HG03439 (cell line): ENCODE results near the gene MCOLN1.

ENCODE experiments used
- ATAC-seq: cut with Tn5 transposase; IDR thresholded peaks from one replicate; pipeline ENCODE4 v1.9.1; 2021; ENCODE audit warnings: mild to moderate bottlenecking, moderate library complexity; ENCODE audit not compliant: unreplicated experiment

MCOLN1 gene

DNA sequence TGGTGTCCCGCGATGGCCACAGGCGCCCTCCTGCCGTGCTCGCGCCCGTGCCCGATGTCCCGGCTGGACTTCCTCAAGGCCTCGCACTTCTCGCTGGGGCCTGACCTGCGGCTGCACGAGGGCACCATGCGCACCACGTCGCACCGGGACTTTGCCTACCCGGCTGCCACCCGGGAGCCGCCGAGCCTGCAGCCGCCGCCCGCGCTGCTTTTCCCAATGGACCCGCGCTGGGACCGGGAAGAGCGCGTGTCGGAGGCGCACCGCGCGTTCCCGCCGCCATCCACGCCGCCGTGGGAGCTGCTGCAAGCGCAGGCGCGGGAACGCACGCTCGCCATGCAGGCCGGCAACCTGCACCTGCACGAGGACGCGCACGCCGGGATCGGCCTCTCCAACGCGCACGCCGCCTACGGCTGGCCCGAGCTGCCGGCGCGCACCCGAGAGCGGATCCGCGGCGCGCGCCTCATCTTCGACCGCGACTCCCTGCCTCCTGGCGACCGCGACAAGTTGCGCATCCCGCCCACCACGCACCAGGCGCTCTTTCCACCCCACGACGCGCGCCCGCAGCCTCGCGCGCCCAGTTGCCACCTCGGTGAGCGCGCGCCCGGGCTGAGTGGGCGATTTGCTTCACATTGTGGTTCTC, 21.5 kb upstream of the MCOLN1 start:
- ATAC-seq: no peak

- no peak for ATAC-seq
Measured at GRCh38 chr19:7502552-7502951, 19.9 kb upstream of the MCOLN1 start.

- ATAC-seq: no peak
Measured at GRCh38 chr19:7504684-7505083, 17.7 kb upstream of the MCOLN1 start.

DNA sequence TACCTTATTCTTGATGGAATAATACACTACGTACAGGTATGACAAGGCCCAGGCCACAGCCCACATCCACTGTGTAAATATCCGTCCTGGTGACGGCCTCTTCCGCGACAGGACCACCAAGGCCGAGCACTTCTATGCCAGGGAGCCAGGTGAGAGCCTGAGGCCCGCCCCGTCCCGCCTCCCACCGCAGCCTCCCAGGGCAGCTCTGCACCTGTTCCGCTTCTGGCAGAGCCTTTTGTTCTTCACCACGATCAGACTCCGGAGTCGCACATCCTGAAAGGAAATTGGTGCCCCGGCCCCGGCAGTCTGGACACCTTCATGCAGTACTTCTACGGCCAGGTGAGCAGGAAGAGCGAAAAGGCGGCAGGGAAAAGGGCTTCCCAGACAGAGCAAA, 17.1 kb upstream of the MCOLN1 start:
- no peak for ATAC-seq

- ATAC-seq: no peak
Measured at GRCh38 chr19:7505682-7506384, 16.6 kb upstream of the MCOLN1 start.

- ATAC-seq: no peak
Measured at GRCh38 chr19:7506385-7507328, 15.8 kb upstream of the MCOLN1 start.

GRCh38 chr19:7507884-7508283, 14.5 kb upstream of the MCOLN1 start:
- ATAC-seq: no peak

DNA sequence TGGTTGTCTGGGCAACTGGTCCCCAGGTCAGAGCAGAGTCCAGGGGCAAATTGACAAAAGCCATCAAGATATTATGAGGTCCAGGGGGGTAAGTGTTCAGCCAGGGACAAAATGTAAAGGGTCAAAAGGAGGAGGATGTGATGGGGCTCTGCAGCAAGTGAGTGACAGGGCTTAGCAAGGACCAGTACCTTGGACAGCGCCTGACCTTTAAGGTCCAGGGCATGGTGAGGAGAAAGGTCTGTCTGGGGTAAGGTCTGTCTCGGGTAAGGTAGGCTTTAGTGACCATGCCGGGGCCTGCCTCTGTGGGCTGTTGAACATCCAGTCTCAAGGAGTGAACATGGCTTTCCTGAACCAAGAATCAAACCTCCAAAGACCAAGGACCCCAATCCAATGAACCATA, 12.8 kb upstream of the MCOLN1 start:
- ATAC-seq: no peak

GRCh38 chr19:7512400-7512851, 10.0 kb upstream of the MCOLN1 start:
- ATAC-seq: no peak

DNA sequence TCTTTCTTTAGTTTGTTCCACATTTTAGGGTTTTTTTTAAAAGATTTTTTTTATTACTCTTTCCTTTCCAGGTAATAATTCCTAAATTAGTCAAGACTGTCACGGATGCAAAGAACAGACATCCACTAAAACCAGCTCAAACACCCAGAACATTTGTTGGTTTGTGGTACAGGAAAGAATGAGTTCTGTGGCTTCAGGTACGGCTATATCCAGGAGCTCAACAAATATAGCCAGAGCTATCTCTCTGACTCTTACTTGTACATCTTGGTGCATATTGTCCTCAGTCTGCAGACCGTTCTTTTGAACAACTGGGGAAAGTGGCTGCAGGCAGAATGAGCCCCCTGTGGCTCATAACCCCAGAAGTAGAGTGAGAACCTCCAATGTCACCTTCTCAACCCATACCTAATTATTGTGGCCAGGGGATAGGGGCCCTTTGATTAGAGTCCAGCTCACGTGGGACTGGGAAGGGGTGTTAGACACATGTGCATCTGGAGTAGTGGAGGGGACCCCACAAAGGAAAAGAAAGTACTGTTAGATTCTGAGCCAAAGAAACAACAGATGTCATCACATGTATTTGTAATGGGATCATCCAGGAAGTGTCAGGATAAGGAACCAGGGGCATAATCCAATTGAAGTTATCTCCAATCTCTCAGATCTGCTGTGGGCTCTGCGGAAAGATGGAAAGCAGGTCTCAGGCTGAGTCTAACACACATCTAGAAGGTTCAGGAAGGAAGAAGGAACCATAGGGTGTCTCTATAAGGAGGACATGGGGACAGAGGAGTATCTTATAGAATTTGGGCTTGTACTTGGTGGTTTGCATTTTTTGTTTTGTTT, 8.4 kb upstream of the MCOLN1 start:
- ATAC-seq: no peak

DNA sequence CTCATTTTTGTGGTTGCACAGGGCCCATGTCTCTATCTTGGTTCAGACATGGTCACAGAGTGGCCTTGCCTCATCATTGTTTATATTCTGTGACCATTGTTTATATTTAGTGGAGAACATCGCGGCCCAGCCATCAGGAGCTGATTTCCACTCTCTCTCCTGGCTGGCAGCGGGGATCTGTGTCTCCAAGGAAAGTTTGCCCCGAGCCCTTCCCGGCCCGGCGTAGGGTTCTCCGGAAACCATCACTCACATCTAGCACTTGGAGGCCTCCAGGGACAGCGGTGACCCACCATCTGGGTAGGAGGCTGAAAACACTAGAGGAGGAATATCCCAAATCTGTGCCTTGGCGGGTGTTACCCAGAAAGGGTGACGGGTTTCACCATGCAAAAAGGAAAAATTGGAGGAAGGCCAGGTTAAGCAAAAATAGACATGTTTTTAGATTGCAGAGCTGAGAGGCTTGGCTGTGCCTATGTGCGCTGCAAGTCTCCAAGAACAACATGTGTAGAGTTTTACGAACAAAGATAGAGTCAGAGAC, 7.2 kb upstream of the MCOLN1 start:
- no peak for ATAC-seq

GRCh38 chr19:7515645-7516151, 6.7 kb upstream of the MCOLN1 start, which contains the start of gene ZNF358:
Gene ZNF358 (plus strand): TSS chr19:7516103. CDS start chr19:7519243, 3,140 bp downstream.
- no peak for ATAC-seq

- no peak for ATAC-seq
Measured at GRCh38 chr19:7516333-7516732, 6.1 kb upstream of the MCOLN1 start.

- no peak for ATAC-seq
Measured at GRCh38 chr19:7516878-7517277, 5.5 kb upstream of the MCOLN1 start.

DNA sequence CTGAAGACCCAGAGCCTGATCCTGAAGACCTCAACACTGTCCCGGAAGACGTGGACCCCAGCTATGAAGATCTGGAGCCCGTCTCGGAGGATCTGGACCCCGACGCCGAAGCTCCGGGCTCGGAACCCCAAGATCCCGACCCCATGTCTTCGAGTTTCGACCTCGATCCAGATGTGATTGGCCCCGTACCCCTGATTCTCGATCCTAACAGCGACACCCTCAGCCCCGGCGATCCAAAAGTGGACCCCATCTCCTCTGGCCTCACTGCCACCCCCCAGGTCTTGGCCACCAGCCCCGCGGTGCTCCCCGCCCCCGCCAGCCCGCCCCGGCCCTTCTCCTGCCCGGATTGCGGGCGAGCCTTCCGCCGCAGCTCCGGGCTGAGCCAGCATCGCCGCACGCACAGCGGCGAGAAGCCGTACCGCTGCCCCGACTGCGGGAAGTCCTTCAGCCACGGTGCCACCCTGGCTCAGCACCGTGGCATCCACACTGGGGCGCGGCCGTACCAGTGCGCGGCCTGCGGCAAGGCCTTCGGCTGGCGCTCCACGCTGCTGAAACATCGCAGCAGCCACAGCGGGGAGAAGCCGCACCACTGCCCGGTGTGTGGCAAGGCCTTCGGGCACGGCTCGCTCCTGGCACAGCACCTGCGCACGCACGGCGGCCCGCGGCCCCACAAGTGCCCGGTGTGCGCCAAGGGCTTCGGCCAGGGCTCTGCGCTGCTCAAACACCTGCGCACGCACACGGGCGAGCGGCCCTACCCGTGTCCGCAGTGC, 2.9 kb upstream of the MCOLN1 start:
- no peak for ATAC-seq

DNA sequence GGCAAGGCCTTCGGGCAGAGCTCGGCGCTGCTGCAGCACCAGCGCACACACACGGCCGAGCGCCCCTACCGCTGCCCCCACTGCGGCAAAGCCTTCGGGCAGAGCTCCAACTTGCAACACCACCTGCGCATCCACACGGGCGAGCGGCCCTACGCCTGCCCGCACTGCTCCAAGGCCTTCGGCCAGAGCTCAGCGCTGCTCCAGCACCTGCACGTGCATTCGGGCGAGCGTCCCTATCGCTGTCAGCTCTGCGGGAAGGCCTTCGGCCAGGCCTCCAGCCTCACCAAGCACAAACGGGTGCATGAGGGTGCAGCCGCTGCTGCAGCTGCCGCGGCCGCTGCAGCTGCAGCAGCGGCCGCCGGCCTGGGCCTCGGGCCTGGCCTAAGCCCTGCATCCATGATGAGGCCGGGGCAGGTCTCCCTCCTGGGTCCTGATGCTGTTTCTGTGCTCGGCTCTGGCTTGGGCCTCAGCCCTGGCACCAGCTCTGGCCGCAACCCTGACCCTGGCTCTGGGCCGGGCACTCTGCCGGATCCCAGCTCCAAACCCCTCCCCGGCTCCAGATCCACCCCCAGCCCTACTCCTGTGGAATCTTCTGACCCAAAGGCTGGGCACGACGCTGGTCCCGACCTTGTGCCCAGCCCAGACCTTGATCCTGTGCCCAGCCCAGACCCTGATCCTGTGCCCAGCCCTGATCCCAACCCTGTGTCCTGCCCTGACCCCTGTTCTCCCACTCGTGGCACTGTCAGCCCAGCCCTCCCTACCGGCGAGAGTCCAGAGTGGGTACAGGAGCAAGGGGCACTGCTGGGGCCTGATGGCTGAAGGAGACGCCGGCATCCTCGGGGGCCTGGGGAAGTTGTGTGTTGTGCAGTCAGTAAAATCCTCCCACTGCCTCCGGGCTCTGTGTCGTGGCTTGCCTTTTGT, 2.0 kb upstream of the MCOLN1 start:
- ATAC-seq: no peak

DNA sequence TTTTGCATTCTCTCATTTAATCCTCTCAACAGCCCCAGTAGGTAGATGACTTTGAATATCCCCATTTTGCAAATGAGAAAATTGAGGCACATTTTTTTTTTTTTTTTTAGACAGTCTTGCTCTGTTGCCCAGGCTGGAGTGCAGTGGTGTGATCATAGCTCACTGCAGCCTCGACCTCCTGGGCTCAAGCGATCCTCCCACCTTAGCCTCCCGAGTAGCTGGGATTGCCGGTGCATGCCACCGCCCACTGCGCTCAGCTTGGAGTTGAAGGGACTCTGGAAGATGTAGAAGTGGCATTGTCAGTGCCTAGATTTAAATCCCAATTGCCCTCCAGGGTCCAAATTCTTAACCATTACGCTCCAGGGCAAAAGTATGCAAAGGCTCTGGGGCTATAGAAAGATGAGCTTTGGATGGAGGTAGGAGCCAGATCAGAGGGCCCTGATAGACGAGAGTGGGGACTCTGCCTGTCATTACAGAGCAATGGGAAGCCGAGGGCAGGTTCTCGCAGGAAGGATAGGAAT, 813 bp upstream of the MCOLN1 start:
- ATAC-seq: no peak
